Endothelial cell of hepatic sinusoid (primary cell): ENCODE measurements around the gene SPDYE5.
"Not testable (repeated sequence)": the region's sequence is repeated elsewhere in the genome, so short reads cannot be mapped to it uniquely, and the experiment has no call there.

Experiments used
- in situ Hi-C: cut with HindIII; loops from 2 replicates; pipeline ENCODE4 v1.10.0; 2017; ENCODE audit warnings: low sequenced_read_pairs

SPDYE5 gene

GRCh38 chr7:75492020-75492419 lies at the start of gene SPDYE5:
Gene SPDYE5, plus strand, starts transcription at chr7:75492320. Its CDS starts 1,728 bp downstream, at chr7:75494048.
- in situ Hi-C loops: not testable (repeated sequence)

- in situ Hi-C loops: not testable (repeated sequence)
These were observed 49.5 kb upstream of the SPDYE5 start for GRCh38 chr7:75442465-75443111.

- in situ Hi-C loops: not testable (repeated sequence)
These were observed 42.2 kb upstream of the SPDYE5 start for GRCh38 chr7:75449946-75450345.

- in situ Hi-C loops: not testable (repeated sequence)
These were observed 39.6 kb upstream of the SPDYE5 start for GRCh38 chr7:75452494-75452955.

- in situ Hi-C loops: not testable (repeated sequence)
These were observed 35.7 kb upstream of the SPDYE5 start for GRCh38 chr7:75456403-75456802.

- in situ Hi-C loops: not testable (repeated sequence)
These were observed 34.1 kb upstream of the SPDYE5 start for GRCh38 chr7:75458034-75458433.

GRCh38 chr7:75460541-75460940 lies 31.6 kb upstream of the SPDYE5 start:
- in situ Hi-C loops: not testable (repeated sequence)

GRCh38 chr7:75470166-75470565 lies 22.0 kb upstream of the SPDYE5 start:
- in situ Hi-C loops: not testable (repeated sequence)

GRCh38 chr7:75477457-75477856 lies 14.7 kb upstream of the SPDYE5 start:
- in situ Hi-C loops: not testable (repeated sequence)

GRCh38 chr7:75480313-75480712 lies 11.8 kb upstream of the SPDYE5 start:
- in situ Hi-C loops: not testable (repeated sequence)

- in situ Hi-C loops: not testable (repeated sequence)
These were observed 6.7 kb upstream of the SPDYE5 start for GRCh38 chr7:75485355-75485978.

- in situ Hi-C loops: not testable (repeated sequence)
These were observed 6.0 kb upstream of the SPDYE5 start, which contains the start of gene POM121C for GRCh38 chr7:75485979-75486643. Gene POM121C, minus strand, starts transcription at chr7:75486299. Its CDS starts 44,803 bp downstream, at chr7:75441496.

GRCh38 chr7:75509033-75509432 lies 16.9 kb downstream of the SPDYE5 start:
- in situ Hi-C loops: not testable (repeated sequence)

GRCh38 chr7:75518842-75519241 lies 26.7 kb downstream of the SPDYE5 start:
- in situ Hi-C loops: not testable (repeated sequence)

- in situ Hi-C loops: not testable (repeated sequence)
These were observed 29.6 kb downstream of the SPDYE5 start for GRCh38 chr7:75521727-75522126.

GRCh38 chr7:75527224-75527722 lies 35.2 kb downstream of the SPDYE5 start:
- in situ Hi-C loops: not testable (repeated sequence)

- in situ Hi-C loops: no loop called here
These were observed 39.3 kb downstream of the SPDYE5 start for GRCh38 chr7:75531359-75531821.

GRCh38 chr7:75532639-75533038 lies 40.5 kb downstream of the SPDYE5 start:
- in situ Hi-C loops: no loop called here

GRCh38 chr7:75533926-75534325 lies 41.8 kb downstream of the SPDYE5 start:
- in situ Hi-C loops: no loop called here

- in situ Hi-C loops: no loop called here
These were observed 42.7 kb downstream of the SPDYE5 start for GRCh38 chr7:75534727-75535307.

GRCh38 chr7:75536491-75536890 lies 44.4 kb downstream of the SPDYE5 start:
- in situ Hi-C loops: no loop called here
